GM12801 (cell line): ENCODE data around the gene RING1.

Experiments
- TF ChIP-seq, protein P1 (sequence below): IDR thresholded peaks from one replicate; pipeline ENCODE4 v1.5.1; 2011; ENCODE audit warnings: control low read depth; ENCODE audit not compliant: insufficient read length; ENCODE audit errors: extremely low read depth

RING1 gene

GRCh38 chr6:33174784-33175183, 33.5 kb upstream of the RING1 start:
- TF ChIP-seq, protein P1, sequence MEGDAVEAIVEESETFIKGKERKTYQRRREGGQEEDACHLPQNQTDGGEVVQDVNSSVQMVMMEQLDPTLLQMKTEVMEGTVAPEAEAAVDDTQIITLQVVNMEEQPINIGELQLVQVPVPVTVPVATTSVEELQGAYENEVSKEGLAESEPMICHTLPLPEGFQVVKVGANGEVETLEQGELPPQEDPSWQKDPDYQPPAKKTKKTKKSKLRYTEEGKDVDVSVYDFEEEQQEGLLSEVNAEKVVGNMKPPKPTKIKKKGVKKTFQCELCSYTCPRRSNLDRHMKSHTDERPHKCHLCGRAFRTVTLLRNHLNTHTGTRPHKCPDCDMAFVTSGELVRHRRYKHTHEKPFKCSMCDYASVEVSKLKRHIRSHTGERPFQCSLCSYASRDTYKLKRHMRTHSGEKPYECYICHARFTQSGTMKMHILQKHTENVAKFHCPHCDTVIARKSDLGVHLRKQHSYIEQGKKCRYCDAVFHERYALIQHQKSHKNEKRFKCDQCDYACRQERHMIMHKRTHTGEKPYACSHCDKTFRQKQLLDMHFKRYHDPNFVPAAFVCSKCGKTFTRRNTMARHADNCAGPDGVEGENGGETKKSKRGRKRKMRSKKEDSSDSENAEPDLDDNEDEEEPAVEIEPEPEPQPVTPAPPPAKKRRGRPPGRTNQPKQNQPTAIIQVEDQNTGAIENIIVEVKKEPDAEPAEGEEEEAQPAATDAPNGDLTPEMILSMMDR: no peak

GRCh38 chr6:33175436-33176069, 32.7 kb upstream of the RING1 start:
- TF ChIP-seq, protein P1: no peak

GRCh38 chr6:33176906-33177305, 31.4 kb upstream of the RING1 start:
- TF ChIP-seq, protein P1: no peak

DNA sequence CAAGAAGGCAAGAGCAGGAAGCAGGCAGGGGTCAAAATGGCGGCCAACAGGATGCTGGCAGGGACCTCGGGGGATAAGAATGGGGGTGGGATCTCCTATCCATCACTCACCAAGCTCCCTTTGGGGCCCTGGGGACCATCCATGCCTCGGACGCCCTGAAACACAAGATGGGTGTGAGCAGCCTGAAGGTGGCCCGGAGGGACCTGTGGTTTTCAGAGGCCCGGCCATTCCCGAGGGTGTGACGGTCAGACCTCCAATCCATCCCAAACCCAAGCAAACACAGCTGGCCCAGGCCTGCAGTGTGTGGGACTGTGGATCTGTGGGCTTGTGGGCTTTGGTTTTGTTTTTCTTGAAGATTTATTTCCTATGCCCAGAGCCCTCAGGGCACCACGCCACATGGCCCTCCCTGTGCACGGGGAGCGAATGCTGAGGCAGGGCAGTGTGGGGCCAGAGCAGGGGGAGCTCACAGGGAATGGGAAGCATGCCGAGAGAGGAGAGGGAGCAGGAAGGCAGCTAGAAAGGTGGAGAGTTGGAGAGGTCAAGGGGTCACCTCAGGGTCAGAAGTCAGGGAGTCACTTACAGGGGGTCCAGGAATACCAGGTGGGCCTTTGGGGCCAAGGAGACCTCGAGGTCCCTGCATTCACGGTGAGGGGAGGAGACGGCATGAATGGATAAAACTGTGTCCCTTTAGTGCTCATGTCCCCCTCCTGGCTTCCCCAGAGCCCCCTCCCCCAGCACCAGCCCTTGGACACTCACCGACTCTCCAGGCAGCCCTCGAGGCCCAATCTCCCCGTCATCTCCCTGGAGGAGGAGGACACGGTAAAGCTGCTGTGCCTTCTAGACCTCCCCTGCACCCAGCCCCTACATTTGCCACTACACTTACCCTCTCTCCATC, 30.5 kb upstream of the RING1 start:
- TF ChIP-seq, protein P1: no peak

DNA sequence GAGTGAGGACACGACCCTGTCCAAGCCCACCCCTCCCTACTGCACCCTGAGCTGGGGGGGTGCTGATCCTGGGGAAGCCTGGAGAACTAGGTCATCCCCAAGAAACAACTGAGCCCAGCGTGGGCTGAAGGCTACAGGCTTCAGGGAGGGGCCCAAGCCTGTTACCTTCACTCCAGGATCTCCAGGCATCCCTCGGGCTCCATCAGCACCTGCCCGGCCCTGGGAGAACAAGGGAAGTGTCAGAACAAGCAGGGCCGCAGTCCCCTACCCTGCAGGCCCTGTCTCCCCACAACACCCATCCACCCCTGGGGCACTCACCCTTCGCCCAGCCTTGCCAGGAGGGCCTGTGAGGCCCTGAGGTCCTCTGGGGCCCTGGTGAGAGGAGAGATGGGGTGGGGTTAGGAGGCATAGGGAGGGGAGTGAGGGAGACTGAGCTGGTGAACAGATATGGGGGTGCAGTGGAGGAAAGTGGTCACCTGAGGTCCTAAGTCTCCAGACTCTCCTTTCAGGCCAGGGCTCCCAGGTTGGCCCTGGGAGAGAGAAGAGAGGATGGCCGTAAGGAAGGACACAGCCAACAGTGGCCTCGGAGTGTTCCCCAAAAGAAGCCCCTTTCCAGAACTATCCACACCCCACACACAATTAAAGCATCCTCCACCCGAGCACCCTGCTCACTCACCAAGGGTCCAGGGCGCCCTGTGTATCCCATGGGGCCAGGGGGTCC, 29.4 kb upstream of the RING1 start:
- TF ChIP-seq, protein P1: no peak

- TF ChIP-seq, protein P1: no peak
Observed at GRCh38 chr6:33181141-33181540, 27.2 kb upstream of the RING1 start.

DNA sequence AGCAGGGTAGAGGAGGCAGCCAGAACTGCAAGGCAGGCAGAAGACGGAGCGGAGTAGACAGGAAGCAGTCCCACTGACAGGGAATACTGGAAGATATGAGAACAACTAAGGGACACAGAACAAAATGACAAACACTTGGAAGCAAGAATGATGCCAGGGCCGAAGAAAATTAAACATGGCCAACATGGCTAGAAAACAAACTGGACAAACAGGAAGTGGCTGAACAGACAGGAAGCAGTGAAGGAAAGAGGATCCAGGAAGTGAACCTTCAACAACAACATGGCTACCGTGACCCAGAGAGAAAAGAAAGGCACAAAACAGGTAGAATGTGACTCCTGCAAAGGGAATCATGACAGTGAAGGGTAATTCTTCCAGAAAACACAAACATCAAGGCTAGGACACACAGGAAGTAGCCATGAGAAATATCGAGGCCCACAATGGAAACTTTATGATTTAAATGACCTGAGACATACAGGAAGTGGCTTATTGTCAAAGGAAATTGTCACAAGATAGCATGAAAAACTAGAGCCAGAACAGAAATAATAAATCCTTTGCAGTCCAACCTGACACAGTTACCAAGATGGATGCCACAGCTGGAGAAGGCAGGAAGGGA, 25.1 kb upstream of the RING1 start:
- TF ChIP-seq, protein P1: no peak
